ENCODE data around the gene NXPH2. TPM values are rescaled to one million over a fixed set of nuclear protein-coding genes. Genes with fewer than 3 reads are reported as not detected.

The NXPH2 gene
- total RNA-seq, 2 experiments from 2014 or later: not detected

- intact Hi-C loops (cut with micrococcal nuclease): no loop called here
- TF ChIP-seq, protein P1, sequence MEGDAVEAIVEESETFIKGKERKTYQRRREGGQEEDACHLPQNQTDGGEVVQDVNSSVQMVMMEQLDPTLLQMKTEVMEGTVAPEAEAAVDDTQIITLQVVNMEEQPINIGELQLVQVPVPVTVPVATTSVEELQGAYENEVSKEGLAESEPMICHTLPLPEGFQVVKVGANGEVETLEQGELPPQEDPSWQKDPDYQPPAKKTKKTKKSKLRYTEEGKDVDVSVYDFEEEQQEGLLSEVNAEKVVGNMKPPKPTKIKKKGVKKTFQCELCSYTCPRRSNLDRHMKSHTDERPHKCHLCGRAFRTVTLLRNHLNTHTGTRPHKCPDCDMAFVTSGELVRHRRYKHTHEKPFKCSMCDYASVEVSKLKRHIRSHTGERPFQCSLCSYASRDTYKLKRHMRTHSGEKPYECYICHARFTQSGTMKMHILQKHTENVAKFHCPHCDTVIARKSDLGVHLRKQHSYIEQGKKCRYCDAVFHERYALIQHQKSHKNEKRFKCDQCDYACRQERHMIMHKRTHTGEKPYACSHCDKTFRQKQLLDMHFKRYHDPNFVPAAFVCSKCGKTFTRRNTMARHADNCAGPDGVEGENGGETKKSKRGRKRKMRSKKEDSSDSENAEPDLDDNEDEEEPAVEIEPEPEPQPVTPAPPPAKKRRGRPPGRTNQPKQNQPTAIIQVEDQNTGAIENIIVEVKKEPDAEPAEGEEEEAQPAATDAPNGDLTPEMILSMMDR (IDR thresholded peaks at IDR 0.05): no peak
- Mint-ChIP-seq H3K36me3 (ENCODE audit: low read depth) (no peaks in the 10 kb centered on the region), H3K4me3 (no peak overlapping the region), H3K27ac (no peak overlapping the region), H3K9me3 (no peaks in the 10 kb centered on the region), H3K27me3 (peaks cover 12% of the 10 kb centered on the region), H3K4me1 (ENCODE audit: low read depth) (no peaks in the 10 kb centered on the region)
- ATAC-seq: no peak
- CTCF ChIA-PET: interaction anchor here (1.6 kb wide), 1 partner anchor 204 kb away, joined by 3 read pairs; no protein-coding TSS in a partner anchor
- no peak for DNase-seq
- POLR2A ChIA-PET: no interaction called here
Measured at GRCh38 chr2:138622613-138623012, 157.6 kb downstream of the NXPH2 start.

- H3K27me3 Mint-ChIP-seq: peaks cover 8% of the 10 kb centered on the region
- DNase-seq: no peak
- H3K4me1 Mint-ChIP-seq (ENCODE audit: low read depth): no peaks in the 10 kb centered on the region
- no peak overlapping the region for H3K27ac Mint-ChIP-seq
- no peaks in the 10 kb centered on the region for H3K36me3 Mint-ChIP-seq (ENCODE audit: low read depth)
- CTCF ChIA-PET: no interaction called here
- POLR2A ChIA-PET: no interaction called here
- intact Hi-C loops (cut with micrococcal nuclease): no loop called here
- no peak overlapping the region for H3K4me3 Mint-ChIP-seq
- no peak for ATAC-seq
- no peaks in the 10 kb centered on the region for H3K9me3 Mint-ChIP-seq
- TF ChIP-seq, protein P1 (IDR thresholded peaks at IDR 0.05): no peak
Measured at GRCh38 chr2:138621139-138621538, 159.1 kb downstream of the NXPH2 start.

DNA sequence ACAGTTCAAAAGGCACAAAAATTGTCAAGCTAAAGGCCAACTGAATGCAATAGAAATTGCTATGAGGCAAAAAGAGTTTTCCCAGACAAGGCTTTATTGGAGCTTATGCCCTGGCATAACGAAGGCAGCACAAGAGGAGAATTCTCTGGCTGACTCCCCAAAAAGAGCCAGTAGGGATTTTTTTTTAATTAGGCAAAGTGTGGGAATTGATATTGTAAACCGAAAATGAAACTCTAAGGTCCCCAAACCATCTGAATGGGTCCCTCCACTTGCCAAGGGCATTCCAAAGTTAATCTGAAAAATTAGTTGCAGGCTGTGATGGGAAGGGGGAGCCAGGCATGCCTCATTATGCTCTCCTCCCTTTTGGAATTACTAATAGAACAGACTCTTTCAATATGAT lies 159.8 kb downstream of the NXPH2 start:
- no peak for DNase-seq
- ChIA-PET CTCF (no interaction called here), POLR2A (no interaction called here)
- no peak overlapping the region for H3K4me3 Mint-ChIP-seq
- H3K27ac Mint-ChIP-seq: no peak overlapping the region
- no peak for ATAC-seq
- H3K27me3 Mint-ChIP-seq: peaks cover 6% of the 10 kb centered on the region
- intact Hi-C loops (cut with micrococcal nuclease): no loop called here
- H3K36me3 Mint-ChIP-seq (ENCODE audit: low read depth): no peaks in the 10 kb centered on the region
- H3K9me3 Mint-ChIP-seq: no peaks in the 10 kb centered on the region
- TF ChIP-seq, protein P1 (IDR thresholded peaks at IDR 0.05): no peak
- H3K4me1 Mint-ChIP-seq (ENCODE audit: low read depth): no peaks in the 10 kb centered on the region

All from activated CD8-positive, alpha-beta T cell treated with anti-CD3 and anti-CD28 coated beads for 36 hours (primary cell).